ENCODE data around the gene TC2N. TPM values are rescaled to one million over a fixed set of nuclear protein-coding genes. Genes with fewer than 3 reads are reported as not detected.
"Not testable (repeated sequence)": the region's sequence is repeated elsewhere in the genome, so short reads cannot be mapped to it uniquely, and the experiment has no call there.

Gene TC2N
- total RNA-seq, 2 donors from 2014 or later = 37.2 to 75.8 TPM

- DNase-seq (ENCODE audit: low spot score) = no peak
- Histone ChIP-seq H3K27ac (peak overlapping the region in 1 of 2 donors; percentile 28), H3K36me3 (no peaks in the 10 kb centered on the region), H3K9me3 (no peaks in the 10 kb centered on the region), H3K27me3 (replicated peaks; ENCODE audit: insufficient read depth) (no peaks in the 10 kb centered on the region), H3K4me3 (no peak overlapping the region), H3K4me1 (replicated peaks) (no peaks in the 10 kb centered on the region)
- whole genome bisulfite sequencing = 100% methylated on average over 1 of the region's 1 CpG
- intact Hi-C loops (cut with DNase I) = no loop called here
- TF ChIP-seq CTCF (IDR thresholded peaks at IDR 0.05) = no peak
- no peak for TF ChIP-seq POLR2AphosphoS5 (IDR thresholded peaks at IDR 0.05)
- TF ChIP-seq POLR2A (IDR thresholded peaks at IDR 0.05) = no peak
These were observed 39.6 kb downstream of the TC2N start for GRCh38 chr14:91827746-91828145.

- no peaks in the 10 kb centered on the region for H3K27me3 ChIP-seq (replicated peaks; ENCODE audit: insufficient read depth)
- no peak overlapping the region for H3K27ac ChIP-seq
- TF ChIP-seq CTCF (IDR thresholded peaks at IDR 0.05) = no peak
- no peak for TF ChIP-seq POLR2AphosphoS5 (IDR thresholded peaks at IDR 0.05)
- intact Hi-C loops (cut with DNase I) = no loop called here
- no peaks in the 10 kb centered on the region for H3K36me3 ChIP-seq
- H3K9me3 ChIP-seq = no peaks in the 10 kb centered on the region
- no peak for DNase-seq (ENCODE audit: low spot score)
- H3K4me1 ChIP-seq (replicated peaks) = no peaks in the 10 kb centered on the region
- H3K4me3 ChIP-seq = no peak overlapping the region
- WGBS = 85% methylated on average over 3 of the region's 3 CpGs
These were observed 49.6 kb downstream of the TC2N start for GRCh38 chr14:91817566-91818325.

GRCh38 chr14:91814317-91814716 lies 53.0 kb downstream of the TC2N start:
- no peak overlapping the region for H3K4me3 ChIP-seq
- no peaks in the 10 kb centered on the region for H3K4me1 ChIP-seq (replicated peaks)
- 96% methylated on average over 1 of the region's 1 CpG for WGBS
- no peak for DNase-seq (ENCODE audit: low spot score)
- H3K9me3 ChIP-seq = no peaks in the 10 kb centered on the region
- intact Hi-C loops (cut with DNase I) = no loop called here
- no peaks in the 10 kb centered on the region for H3K27me3 ChIP-seq (replicated peaks; ENCODE audit: insufficient read depth)
- H3K27ac ChIP-seq = no peak overlapping the region
- TF ChIP-seq POLR2AphosphoS5 (IDR thresholded peaks at IDR 0.05) = no peak
- no peaks in the 10 kb centered on the region for H3K36me3 ChIP-seq

- 96% methylated on average over 2 of the region's 2 CpGs for WGBS
- Histone ChIP-seq H3K9me3 (no peaks in the 10 kb centered on the region), H3K4me1 (replicated peaks) (no peaks in the 10 kb centered on the region), H3K36me3 (no peaks in the 10 kb centered on the region), H3K27me3 (replicated peaks; ENCODE audit: insufficient read depth) (no peaks in the 10 kb centered on the region), H3K27ac (no peak overlapping the region), H3K4me3 (no peak overlapping the region)
- intact Hi-C loops (cut with DNase I) = no loop called here
- TF ChIP-seq POLR2AphosphoS5 (IDR thresholded peaks at IDR 0.05) (no peak), POLR2A (IDR thresholded peaks at IDR 0.05) (no peak), CTCF (IDR thresholded peaks at IDR 0.05) (no peak)
- no peak for DNase-seq (ENCODE audit: low spot score)
These were observed 56.6 kb downstream of the TC2N start for GRCh38 chr14:91810699-91811098.

- no peaks in the 10 kb centered on the region for H3K36me3 ChIP-seq
These were observed 60.6 kb downstream of the TC2N start for GRCh38 chr14:91806716-91807115.

GRCh38 chr14:91806094-91806493 lies 61.2 kb downstream of the TC2N start:
- H3K27me3 ChIP-seq (replicated peaks; ENCODE audit: insufficient read depth); DNase-seq (ENCODE audit: low spot score); H3K9me3 ChIP-seq; H3K4me1 ChIP-seq (replicated peaks); H3K4me3 ChIP-seq; H3K36me3 ChIP-seq; H3K27ac ChIP-seq; intact Hi-C loops (cut with DNase I): not testable (repeated sequence)
- 82% methylated on average over 1 of the region's 1 CpG for WGBS

More at GRCh38 chr14:91806716-91807115, 60.6 kb downstream of the TC2N start:
- Histone ChIP-seq H3K27ac (no peak overlapping the region), H3K4me1 (replicated peaks) (no peaks in the 10 kb centered on the region), H3K27me3 (replicated peaks; ENCODE audit: insufficient read depth) (no peaks in the 10 kb centered on the region), H3K9me3 (no peaks in the 10 kb centered on the region), H3K4me3 (no peak overlapping the region)
- intact Hi-C loops (cut with DNase I) = no loop called here
- DNase-seq (ENCODE audit: low spot score) = no peak
- no peak for TF ChIP-seq POLR2A (IDR thresholded peaks at IDR 0.05)
- no peak for TF ChIP-seq POLR2AphosphoS5 (IDR thresholded peaks at IDR 0.05)
- no peak for TF ChIP-seq CTCF (IDR thresholded peaks at IDR 0.05)

Measured in prostate gland (tissue), 2 donors.